ENCODE measurements around the gene FXYD2. TPM values are rescaled to one million over a fixed set of nuclear protein-coding genes. Genes with fewer than 3 reads are reported as not detected.

Gene FXYD2
- total and polyA plus RNA-seq, 2 donors (not counting 1 experiment from before 2014, with no cell fraction given) = 0.18 to 0.33 TPM

GRCh38 chr11:117820516-117820915, 4.0 kb downstream of the FXYD2 start:
- no peaks in the 10 kb centered on the region for H3K36me3 ChIP-seq (ENCODE audit: control insufficient read depth, insufficient read depth, low read length)
- no peaks in the 10 kb centered on the region for H3K79me2 ChIP-seq (ENCODE audit: control insufficient read depth, insufficient read depth, low read length)
- no peaks in the 10 kb centered on the region for H3K27me3 ChIP-seq (ENCODE audit: control insufficient read depth, insufficient read depth, low read length)
- H4K20me1 ChIP-seq (ENCODE audit: control insufficient read depth, extremely low read depth, insufficient read depth, low read length) = no peaks in the 10 kb centered on the region
- H3K4me1 ChIP-seq (ENCODE audit: control insufficient read depth, extremely low read depth, insufficient read depth, low read length) = peaks cover 4% of the 10 kb centered on the region
- no peak overlapping the region for H3K4me2 ChIP-seq (ENCODE audit: extremely low read depth, insufficient read depth, low read length)
- H3K27ac ChIP-seq (ENCODE audit: insufficient read depth, low read length) = no peak overlapping the region
- TF ChIP-seq EZH2 (IDR thresholded peaks at IDR 0.05; ENCODE audit: low read length, missing control alignments) (no peak), CTCF (conservative IDR thresholded peaks at IDR 0.05 in 1 of 2, IDR thresholded peaks at IDR 0.05 in 1 of 2; ENCODE audit: low read depth in 1 of 2, low read length in 2 of 2) (no peak)
- H3K9me3 ChIP-seq (ENCODE audit: control insufficient read depth, insufficient read depth, low read depth, low read length) = no peaks in the 10 kb centered on the region
- no peak for DNase-seq (ENCODE audit: low read depth in 2 of 2)
- H3K9ac ChIP-seq (ENCODE audit: insufficient read depth, low read length) = no peak overlapping the region
- H2AFZ ChIP-seq (ENCODE audit: low read length) = no peak overlapping the region
- no peak overlapping the region for H3K4me3 ChIP-seq (replicated peaks in 1 of 4; ENCODE audit: control extremely low read depth in 1 of 4, insufficient read depth in 1 of 4, low read depth in 3 of 4, low read length in 4 of 4)

GRCh38 chr11:117820071-117820470, 4.5 kb downstream of the FXYD2 start:
- Histone ChIP-seq H3K79me2 (ENCODE audit: control insufficient read depth, insufficient read depth, low read length) (no peaks in the 10 kb centered on the region), H3K9me3 (ENCODE audit: control insufficient read depth, insufficient read depth, low read depth, low read length) (no peaks in the 10 kb centered on the region), H4K20me1 (ENCODE audit: control insufficient read depth, extremely low read depth, insufficient read depth, low read length) (no peaks in the 10 kb centered on the region), H3K36me3 (ENCODE audit: control insufficient read depth, insufficient read depth, low read length) (no peaks in the 10 kb centered on the region), H3K4me1 (ENCODE audit: control insufficient read depth, extremely low read depth, insufficient read depth, low read length) (peaks cover 4% of the 10 kb centered on the region), H3K27ac (ENCODE audit: insufficient read depth, low read length) (no peak overlapping the region), H3K27me3 (ENCODE audit: control insufficient read depth, insufficient read depth, low read length) (no peaks in the 10 kb centered on the region), H3K9ac (ENCODE audit: insufficient read depth, low read length) (no peak overlapping the region), H3K4me3 (replicated peaks in 1 of 4; ENCODE audit: control extremely low read depth in 1 of 4, insufficient read depth in 1 of 4, low read depth in 3 of 4, low read length in 4 of 4) (no peak overlapping the region), H3K4me2 (ENCODE audit: extremely low read depth, insufficient read depth, low read length) (no peak overlapping the region), H2AFZ (ENCODE audit: low read length) (no peak overlapping the region)
- no peak for DNase-seq (ENCODE audit: low read depth in 2 of 2)
- no peak for TF ChIP-seq EZH2 (IDR thresholded peaks at IDR 0.05; ENCODE audit: low read length, missing control alignments)
- TF ChIP-seq CTCF (conservative IDR thresholded peaks at IDR 0.05 in 1 of 2, IDR thresholded peaks at IDR 0.05 in 1 of 2; ENCODE audit: low read depth in 1 of 2, low read length in 2 of 2) = no peak

GRCh38 chr11:117819096-117820040, 5.2 kb downstream of the FXYD2 start:
- Histone ChIP-seq H3K27me3 (ENCODE audit: control insufficient read depth, insufficient read depth, low read length) (no peaks in the 10 kb centered on the region), H2AFZ (ENCODE audit: low read length) (no peak overlapping the region), H3K4me3 (replicated peaks in 1 of 4; ENCODE audit: control extremely low read depth in 1 of 4, insufficient read depth in 1 of 4, low read depth in 3 of 4, low read length in 4 of 4) (no peak overlapping the region), H3K36me3 (ENCODE audit: control insufficient read depth, insufficient read depth, low read length) (no peaks in the 10 kb centered on the region), H3K4me2 (ENCODE audit: extremely low read depth, insufficient read depth, low read length) (no peak overlapping the region), H3K9ac (ENCODE audit: insufficient read depth, low read length) (no peak overlapping the region), H4K20me1 (ENCODE audit: control insufficient read depth, extremely low read depth, insufficient read depth, low read length) (no peaks in the 10 kb centered on the region), H3K79me2 (ENCODE audit: control insufficient read depth, insufficient read depth, low read length) (no peaks in the 10 kb centered on the region), H3K4me1 (ENCODE audit: control insufficient read depth, extremely low read depth, insufficient read depth, low read length) (peaks cover 4% of the 10 kb centered on the region), H3K9me3 (ENCODE audit: control insufficient read depth, insufficient read depth, low read depth, low read length) (no peaks in the 10 kb centered on the region), H3K27ac (ENCODE audit: insufficient read depth, low read length) (no peak overlapping the region)
- TF ChIP-seq CTCF (conservative IDR thresholded peaks at IDR 0.05 in 1 of 2, IDR thresholded peaks at IDR 0.05 in 1 of 2; ENCODE audit: low read depth in 1 of 2, low read length in 2 of 2) (peak; percentile 66 to 94), EZH2 (IDR thresholded peaks at IDR 0.05; ENCODE audit: low read length, missing control alignments) (no peak)
- DNase-seq (ENCODE audit: low read depth in 2 of 2) = peak; percentile 54 to 84
